NCI-H1092 (cell line): ENCODE results near the gene RIPOR3.

ENCODE experiments used
- DNase-seq: peaks from one replicate; lab custom pipeline; 2025; lab: John Stamatoyannopoulos, UW

Gene RIPOR3, protein sequence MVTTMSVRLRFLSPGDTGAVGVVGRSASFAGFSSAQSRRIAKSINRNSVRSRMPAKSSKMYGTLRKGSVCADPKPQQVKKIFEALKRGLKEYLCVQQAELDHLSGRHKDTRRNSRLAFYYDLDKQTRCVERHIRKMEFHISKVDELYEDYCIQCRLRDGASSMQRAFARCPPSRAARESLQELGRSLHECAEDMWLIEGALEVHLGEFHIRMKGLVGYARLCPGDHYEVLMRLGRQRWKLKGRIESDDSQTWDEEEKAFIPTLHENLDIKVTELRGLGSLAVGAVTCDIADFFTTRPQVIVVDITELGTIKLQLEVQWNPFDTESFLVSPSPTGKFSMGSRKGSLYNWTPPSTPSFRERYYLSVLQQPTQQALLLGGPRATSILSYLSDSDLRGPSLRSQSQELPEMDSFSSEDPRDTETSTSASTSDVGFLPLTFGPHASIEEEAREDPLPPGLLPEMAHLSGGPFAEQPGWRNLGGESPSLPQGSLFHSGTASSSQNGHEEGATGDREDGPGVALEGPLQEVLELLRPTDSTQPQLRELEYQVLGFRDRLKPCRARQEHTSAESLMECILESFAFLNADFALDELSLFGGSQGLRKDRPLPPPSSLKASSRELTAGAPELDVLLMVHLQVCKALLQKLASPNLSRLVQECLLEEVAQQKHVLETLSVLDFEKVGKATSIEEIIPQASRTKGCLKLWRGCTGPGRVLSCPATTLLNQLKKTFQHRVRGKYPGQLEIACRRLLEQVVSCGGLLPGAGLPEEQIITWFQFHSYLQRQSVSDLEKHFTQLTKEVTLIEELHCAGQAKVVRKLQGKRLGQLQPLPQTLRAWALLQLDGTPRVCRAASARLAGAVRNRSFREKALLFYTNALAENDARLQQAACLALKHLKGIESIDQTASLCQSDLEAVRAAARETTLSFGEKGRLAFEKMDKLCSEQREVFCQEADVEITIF

DNA sequence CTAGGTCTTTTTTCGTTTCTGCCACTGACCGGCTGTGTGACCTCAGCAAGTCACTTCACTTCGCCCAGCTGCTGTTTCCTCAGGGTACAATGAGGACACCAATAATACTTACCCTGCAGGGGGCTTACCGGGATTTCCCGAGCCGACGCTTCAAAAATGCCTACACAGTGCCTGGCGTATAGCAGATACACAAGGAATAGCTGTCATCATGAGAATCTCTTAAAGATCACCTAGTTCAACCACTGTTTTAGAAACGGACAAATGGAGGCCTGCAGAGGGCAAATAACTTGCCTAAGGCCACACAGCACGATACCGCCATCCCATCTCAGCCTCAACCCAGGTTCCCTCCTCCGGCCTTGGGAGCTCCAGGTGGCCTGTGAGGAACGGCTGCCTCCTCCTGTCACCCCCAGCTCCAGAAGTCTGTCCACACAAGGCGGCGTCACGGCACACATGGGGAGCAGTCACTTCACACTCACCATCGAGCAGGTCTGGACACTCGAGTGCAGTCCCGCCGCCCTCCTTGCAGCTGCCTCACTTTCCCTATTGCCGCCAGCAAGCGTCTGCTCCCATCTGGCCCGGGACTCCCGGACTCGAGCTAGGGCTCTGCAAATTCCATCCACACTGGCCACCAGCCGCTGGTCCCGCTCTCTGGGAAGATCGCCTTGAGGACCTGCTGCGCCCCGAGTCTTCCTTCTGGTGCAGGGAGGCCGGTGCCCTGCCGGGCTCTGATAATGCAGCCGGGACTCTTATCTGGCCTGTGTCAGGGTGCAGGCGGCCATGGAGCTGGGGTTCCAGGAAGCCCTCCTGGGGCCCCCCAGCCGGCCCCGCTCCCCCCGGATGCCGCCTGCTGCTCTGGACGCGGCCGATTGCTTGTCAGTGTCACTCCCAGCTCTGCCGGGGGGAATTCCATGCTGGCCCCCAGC lies at the start of gene RIPOR3:
Gene RIPOR3, minus strand, starts transcription at position 893 of the 923 bp plus-strand sequence. Its CDS starts 414 bp downstream, at position 479.
- no peak for DNase-seq

DNA sequence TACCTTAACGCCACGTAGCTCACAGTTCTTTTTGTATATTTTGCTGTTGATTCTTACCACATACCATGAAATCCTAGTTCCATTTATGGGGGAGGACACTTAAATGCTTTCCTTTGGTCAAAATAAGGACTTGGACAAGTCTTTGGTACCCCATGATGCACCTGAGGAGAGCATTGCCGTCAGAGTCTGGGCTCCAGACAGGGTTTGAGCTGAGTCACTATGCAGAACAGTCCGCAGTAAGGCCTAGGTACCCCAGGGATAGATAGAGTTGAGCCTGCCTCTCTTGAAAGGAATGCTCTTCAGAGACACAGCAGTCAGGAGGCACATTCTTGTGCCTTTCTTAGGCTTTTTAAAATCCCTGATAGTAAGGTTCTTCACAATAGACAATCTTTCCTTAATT lies 46.0 kb upstream of the RIPOR3 start:
- no peak for DNase-seq

DNA sequence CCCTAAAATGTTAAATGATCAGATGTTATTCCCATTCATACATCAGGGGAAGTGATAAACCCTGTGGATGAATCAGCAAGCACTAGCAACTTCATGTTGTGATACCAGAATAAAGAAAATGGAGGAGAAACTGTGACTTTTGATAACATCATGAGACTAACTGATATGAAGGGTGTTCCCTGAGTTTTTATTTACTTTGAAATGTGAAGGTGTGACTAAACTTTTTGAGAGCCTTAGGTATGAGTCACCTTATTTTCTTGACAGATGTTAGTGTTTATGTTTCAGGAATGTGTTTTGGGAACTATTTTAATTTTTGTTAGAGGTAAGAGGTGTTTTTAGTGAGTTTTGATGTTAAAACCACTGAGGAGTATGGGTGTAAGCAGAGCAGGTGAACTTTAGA lies 44.5 kb upstream of the RIPOR3 start:
- no peak for DNase-seq

DNA sequence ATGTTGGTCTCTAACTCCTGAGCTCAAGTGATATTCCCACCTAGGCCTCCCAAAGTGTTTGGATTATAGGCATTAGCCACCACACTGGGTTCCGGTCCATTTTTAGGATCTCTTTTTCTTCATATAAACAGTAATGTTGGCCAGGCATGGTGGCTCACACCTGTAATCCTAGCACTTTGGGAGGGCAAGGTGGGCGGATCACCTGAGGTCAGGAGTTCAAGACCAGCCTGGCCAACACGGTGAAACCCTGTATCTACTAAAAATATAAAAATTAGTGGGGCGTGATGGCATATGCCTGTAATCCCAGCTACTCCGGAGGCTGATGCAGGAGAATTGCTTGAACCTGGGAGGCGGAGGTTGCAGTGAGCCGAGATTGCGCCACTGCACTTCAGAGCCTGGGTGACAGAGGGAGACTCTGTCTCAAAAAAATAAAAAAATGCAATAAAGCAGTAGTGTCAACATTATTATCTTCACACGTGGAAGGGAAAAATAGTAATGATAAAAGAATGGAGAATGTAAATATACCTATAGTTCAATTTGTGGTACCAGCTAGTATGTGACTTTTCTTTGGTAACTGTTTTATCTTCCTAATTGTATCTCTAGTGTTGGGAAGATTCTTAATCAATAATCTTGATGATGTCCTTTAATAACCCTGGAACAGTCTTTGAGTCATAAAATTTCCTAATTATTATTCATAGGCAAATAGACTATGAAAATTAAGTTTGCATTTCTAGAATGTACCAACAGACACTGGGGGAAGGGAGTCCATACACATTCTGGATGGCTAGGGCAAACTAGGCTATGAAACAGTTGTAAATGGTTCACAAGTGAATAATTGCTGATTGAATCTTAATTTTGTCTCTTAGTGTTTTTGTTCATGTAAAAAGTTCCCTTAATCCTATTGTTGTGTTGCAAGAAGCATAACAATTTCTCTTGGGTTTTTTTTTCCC lies 43.7 kb upstream of the RIPOR3 start:
- DNase-seq = no peak

DNA sequence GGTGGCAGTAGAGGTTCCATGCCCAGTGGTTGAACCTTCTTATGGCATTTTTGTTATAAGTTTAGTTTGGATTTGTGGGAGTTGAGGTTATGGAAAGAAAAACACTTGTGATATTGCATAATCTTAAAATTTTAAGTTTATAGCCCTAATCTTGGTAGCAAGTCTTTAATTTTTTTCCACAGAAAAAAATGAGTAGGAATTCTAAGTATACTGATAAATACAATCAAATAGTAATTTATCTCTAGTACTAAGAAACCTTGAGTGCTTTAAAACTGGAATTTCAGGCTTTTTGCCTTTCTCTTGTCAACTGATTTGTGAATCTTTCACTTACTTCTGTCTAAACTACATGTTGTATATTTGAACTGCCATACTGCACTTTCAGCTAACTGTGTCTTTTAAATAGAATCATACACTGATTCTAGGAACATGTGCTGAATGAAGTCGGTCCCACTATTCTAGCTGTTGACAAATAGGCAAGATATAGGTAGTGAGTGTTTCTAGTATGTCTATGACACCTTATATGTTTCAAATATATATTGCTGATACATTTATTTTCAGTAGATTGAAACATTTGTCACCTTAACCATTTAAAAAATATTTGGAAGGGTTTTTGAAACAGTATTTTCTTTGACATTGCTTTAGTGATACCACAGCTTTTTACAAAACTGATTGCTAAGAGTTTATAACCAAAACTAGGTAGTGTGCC lies 42.5 kb upstream of the RIPOR3 start:
- no peak for DNase-seq

DNA sequence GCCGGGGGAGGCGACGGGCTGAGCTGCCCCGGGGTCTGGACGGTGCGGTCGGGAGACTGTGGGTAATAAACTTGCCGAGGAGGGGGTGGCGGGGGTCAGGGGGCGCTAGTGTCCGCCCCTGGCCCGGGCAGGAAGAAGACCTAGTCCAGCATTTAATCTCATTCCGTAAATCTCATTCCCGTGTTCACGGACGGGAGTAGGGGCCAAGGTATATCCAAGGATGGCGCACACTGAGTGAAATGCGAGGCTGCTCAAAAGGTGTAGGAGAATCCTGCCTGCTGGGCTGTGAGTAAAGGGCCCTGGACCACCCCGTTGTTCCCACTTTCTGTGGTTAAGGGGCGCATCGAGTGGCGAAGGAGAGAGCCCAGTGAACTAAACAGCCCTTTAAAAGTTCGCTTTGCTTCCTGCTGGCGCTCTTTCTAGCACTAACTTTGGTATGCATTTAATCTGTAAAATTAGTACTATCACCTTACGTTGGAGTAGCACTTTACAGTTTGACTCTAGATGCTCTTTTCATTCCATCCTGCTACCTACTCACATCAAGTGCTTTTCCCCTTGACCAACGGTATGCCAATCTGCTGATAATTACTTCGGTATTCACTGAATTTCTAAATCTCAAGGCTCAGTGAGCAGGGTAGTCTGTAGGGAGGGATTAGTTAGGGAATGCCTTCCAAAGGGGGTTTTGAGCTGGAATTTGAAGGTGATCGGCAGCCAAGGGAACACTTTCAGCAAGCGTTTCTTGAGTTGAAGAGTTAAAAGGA lies 40.8 kb upstream of the RIPOR3 start:
- no peak for DNase-seq

DNA sequence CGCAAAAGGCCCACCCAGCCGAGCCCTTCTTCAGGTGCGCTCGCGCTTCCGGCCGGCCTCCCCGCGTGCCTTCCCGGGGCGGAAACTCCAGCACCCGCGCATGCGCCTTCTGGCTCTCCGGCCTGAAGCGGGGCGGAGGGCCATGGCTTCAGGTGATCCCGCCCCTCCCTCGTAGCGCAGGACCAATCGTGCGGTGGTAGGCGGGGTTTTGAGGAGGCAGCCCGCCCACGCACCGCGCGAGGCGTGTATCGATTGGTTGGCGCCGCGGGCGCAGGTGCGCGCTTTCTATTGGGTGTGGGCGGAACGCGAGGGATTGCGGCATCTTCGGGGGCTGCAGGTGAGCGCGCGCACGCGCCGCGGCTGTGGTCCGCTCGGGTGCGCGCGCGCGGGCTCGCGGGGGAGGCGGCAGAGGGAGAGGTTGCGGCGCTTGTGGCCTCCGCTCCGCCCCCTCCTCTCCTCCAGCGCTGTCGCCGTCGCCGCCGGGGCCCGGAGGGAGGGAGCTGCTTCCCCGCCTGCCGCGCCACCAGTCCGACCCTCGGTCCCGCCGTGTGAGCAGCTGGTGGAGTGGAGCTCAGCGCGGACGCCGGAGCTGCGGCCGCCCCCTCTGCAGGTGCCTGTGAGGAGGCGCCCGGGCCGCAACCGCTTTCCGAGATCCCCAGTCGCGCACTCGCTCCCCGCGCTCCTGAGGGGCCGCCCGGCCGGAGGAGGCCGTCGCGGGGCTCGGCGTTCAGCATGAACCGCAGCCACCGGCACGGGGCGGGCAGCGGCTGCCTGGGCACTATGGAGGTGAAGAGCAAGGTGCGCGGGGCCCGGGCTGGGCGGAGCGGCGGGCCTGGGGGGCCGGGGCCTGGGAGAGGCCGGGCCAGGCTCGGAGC lies 40.0 kb upstream of the RIPOR3 start, which contains the start of gene PARD6B:
Gene PARD6B, plus strand, starts transcription at position 526 of the 875 bp plus-strand sequence. Its CDS starts 207 bp downstream, at position 733.
- DNase-seq = peak; percentile 99

DNA sequence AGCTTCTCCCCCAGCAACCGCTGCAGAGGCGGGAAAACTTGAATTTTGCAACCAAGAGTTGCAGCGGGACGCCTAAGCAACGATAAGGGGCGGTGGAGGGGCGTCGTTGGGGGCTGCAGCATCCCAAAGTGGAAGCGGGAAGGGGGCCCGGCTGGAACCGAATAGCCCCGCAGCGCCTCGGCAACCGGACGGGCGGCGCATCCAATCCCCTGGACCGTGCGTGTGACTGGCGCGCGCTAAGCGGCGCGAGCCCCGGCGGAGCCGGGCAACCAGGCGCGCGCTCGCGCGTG lies 39.4 kb upstream of the RIPOR3 start:
- DNase-seq = no peak

DNA sequence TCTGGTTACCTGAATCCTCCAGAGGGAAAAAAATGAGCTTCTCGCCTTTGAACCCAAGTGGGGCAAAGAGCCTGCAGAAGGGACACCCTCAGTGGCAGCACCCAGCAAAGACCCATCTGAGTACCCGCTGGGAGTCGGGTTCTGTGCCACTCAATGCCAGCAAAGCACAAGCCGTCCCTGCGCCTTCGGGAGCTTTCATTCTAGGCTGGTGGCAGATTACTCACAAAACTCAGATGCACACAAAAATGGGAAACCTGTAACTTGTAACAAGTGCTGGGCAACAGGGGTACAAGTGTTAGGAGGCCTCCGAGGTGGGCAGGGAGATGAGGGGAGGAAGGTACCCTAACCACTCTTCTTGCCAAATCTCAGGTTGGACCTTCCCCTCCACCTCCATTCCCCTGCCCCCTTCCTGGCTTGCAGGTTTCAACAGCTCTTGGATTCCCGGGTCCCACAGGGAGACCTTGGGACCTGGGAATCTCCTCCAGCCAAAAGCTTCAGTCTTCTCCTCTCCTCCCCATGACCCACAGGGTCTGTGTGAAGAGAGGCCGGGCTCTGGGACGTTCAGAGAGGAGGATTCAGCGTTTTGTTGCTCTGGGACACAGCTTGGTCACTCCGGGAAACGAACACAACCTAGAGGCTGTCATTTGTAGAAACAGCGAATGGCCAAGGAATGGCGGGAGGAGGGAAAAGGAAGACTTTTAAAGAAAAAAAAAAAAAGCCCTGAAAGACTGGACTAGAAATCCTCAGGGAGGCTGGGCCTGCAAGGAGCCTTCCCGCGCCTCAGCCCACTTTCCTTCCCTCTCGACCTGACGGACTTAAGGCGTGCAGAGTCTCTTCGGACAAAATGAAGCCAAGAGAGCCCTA lies 38.8 kb upstream of the RIPOR3 start:
- DNase-seq = no peak

DNA sequence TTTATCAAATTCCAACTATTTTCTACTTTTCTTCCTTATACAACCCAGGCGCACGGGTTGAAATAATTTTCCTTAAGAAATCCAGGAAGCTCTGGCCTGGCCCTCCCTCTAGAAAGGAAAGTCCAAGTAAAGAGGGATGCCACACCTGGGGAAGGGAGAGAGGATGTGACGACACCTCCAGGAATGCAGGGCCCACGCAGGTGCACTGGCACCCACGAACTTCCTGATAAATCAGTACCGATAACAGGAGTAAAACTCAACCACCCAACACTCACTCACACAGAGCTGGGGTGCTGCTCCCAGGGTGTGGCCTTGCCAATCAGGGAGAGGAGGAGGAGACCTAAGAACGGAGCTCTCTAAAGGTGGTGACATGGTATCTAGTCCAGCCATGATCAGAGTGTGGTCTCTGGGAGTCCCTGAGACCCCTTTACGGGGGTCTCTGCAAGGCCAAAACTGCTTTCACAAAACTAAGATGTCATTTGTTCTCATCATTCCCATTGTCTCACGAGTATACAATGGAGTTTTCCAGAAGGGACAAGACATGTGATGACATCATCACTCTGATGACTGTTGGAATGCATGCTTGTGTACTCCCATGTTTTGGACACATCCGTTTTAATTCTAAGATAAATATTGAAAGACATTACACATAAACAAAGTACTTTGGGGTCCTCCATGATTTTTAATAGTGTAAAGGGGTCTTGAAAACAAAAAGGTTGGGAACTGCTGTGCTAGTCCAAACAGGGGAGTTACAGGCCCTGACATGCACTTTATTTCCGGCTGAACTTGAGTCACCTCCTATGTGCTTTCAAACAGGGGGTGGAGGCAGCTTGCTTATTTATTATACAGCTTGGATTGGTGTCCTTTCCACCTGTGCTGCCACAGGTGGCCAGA lies 37.9 kb upstream of the RIPOR3 start:
- no peak for DNase-seq

DNA sequence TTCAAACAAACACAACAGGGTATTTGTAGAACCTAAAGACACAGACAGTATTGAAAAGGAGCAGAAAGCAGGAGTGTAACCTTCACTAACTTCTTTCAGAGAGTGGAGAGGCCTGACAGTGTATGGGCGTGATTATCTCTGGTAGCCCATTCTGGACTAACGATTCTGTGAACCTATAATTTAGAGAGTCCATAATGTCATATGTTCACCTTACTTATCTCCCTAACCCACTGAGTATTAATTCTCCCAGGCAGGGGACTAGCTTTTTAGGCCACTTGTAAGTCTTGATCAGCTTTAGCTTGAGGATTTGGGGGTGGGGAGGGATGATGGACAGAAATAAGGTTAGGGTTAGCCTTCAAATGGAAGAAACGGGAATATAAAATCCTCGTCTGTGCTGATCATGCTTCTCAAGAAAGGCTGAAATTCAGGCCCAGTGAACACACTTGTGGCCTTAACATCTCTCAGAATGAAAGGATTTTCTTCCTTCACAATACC lies 37.2 kb upstream of the RIPOR3 start:
- DNase-seq = no peak

DNA sequence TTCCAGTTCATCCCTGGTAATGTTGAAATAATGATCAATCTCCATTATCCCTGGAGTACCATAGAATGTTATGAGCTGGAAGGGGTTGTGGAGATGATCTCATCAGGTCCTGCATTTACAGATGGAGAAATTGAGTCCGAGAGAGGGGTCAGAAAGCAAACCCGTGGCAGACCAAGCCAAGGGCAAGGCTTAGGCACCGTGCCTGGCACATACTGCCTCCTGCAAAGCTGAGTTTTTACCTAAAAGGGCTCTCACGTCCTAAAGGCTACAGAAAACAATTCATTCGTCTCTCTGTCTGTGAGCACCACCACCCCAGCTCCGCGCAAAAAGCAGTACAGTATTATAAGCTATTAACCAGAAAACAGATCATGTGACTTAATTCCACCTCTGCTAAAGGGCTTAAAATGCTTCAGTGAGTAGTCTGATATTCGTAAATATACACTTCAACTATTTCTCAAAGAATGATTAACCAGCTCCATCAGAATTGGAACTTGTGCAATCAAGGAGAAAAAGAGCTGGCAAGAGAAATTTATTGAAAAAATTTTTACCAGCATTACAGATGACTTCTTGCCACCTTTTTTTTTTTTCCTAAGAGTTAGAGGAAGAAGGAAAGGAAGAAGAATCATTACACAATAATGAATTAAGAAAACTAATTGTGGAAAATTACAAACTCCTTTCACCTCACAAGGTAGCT lies 36.6 kb upstream of the RIPOR3 start:
- no peak for DNase-seq

DNA sequence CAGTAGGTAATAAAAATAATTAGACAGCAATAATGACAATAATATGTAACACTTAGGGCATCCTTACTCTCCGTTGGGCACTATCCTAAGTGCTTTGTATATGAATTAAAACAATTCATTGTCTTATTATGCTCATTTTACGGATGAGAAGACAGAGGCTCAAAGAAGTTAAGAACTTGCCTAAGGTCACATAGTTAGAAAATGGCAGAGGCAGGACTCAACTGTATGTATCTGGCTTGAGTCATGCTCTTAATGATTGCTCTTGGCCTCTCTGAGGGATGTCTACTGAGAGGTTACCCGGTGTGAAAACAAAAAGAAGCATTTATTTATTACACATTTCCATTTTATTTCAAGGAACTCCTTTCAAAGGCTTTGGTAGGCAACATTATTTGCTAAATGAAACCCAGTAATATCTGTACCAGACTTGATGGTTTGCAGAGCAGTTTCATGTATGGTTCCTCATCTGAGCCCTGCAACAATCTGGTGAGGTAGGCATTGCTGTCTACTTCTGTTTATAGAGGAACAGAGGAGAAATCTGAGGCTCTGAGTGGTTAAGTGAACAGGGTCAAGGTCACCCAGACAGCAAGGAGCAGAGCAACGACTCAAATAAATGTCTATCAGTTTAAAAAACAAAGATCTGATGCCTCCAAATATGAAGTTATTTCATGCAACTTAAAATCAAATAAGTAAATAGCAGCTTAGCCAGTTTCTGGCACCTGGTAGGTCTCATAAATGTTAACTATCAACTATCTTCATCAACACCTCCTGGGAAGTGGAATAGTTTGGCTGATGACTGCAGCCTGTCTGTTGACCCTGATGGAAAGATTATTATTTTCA lies 35.8 kb upstream of the RIPOR3 start:
- no peak for DNase-seq

DNA sequence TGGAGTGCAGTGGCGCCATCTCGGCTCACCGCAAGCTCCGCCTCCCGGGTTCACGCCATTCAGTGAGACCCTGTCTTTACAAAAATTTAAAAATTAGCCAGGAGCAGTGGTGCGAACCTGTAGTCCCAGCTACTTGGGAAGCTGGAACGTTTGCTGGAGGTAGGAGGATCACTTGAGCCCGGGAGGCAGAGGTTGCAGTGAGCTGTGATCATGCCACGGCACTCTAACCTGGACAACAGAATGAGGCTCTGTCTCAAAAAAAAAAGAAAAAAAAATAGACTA lies 34.3 kb upstream of the RIPOR3 start:
- no peak for DNase-seq
